Nephron progenitor cell (in vitro differentiated cells): ENCODE measurements around the gene MED12L.
"Not testable (repeated sequence)": the region's sequence is repeated elsewhere in the genome, so short reads cannot be mapped to it uniquely, and the experiment has no call there.

ENCODE experiments used
- DNase-seq: peaks from one replicate; pipeline ENCODE4 v3.0.0; 2021
- H3K27ac Mint-ChIP-seq: 2 replicates; pipeline ENCODE4 v1.8.0; 2021; ENCODE audit warnings: mild to moderate bottlenecking, moderate library complexity, mixed read lengths
- H3K27me3 Mint-ChIP-seq: 2 replicates; pipeline ENCODE4 v1.8.0; 2021; ENCODE audit warnings: mild to moderate bottlenecking, low read depth, mixed read lengths; ENCODE audit not compliant: poor library complexity
- H3K36me3 Mint-ChIP-seq: 2 replicates; pipeline ENCODE4 v1.8.0; 2021; ENCODE audit warnings: low read depth, mixed read lengths
- H3K4me1 Mint-ChIP-seq: 2 replicates; pipeline ENCODE4 v1.8.0; 2021; ENCODE audit warnings: mixed read lengths
- H3K4me3 Mint-ChIP-seq: 2 replicates; pipeline ENCODE4 v1.8.0; 2021; ENCODE audit warnings: mild to moderate bottlenecking, moderate library complexity, mixed read lengths
- H3K9me3 Mint-ChIP-seq: 2 replicates; pipeline ENCODE4 v1.8.0; 2021; ENCODE audit warnings: mild to moderate bottlenecking, moderate library complexity, mixed read lengths
- CTCF ChIP-seq: fragments of 200-600 bp; sonication (generic); IDR thresholded peaks from 2 replicates; pipeline ENCODE4 v1.5.0; 2021; ENCODE audit warnings: antibody characterized with exemption

MED12L gene

GRCh38 chr3:151228666-151229040, 143.2 kb downstream of the MED12L start:
- no peak for DNase-seq
- peaks cover 49% of the 10 kb centered on the region for H3K4me1 Mint-ChIP-seq
- TF ChIP-seq CTCF, result no peak
- no peaks in the 10 kb centered on the region for H3K9me3 Mint-ChIP-seq
- no peak overlapping the region for H3K4me3 Mint-ChIP-seq
- H3K36me3 Mint-ChIP-seq, result peaks cover 31% of the 10 kb centered on the region
- no peaks in the 10 kb centered on the region for H3K27me3 Mint-ChIP-seq
- no peak overlapping the region for H3K27ac Mint-ChIP-seq

- no peak overlapping the region for H3K4me3 Mint-ChIP-seq
- H3K4me1 Mint-ChIP-seq, result peaks cover 35% of the 10 kb centered on the region
- H3K9me3 Mint-ChIP-seq, result no peaks in the 10 kb centered on the region
- H3K36me3 Mint-ChIP-seq, result peaks cover 33% of the 10 kb centered on the region
- H3K27me3 Mint-ChIP-seq, result no peaks in the 10 kb centered on the region
- H3K27ac Mint-ChIP-seq, result no peak overlapping the region
- no peak for DNase-seq
- TF ChIP-seq CTCF, result no peak
Observed at GRCh38 chr3:151230646-151231045, 145.2 kb downstream of the MED12L start.

DNA sequence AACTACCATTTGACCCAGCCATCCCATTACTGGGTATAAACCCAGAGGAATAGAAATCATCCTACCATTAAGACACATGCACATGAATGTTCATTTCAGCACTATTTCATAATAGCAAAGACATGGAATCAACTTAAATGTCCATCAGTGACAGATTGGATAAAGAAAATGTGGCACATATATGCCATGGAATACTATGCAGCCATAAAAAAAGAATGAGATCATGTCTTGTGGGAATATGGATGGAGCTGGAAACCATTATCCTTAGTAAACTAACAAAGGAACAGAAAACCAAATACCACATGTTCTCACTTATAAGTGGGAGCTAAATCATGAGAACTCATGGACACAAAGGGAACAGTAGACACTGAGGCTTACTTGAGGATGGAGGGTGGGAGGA, 146.9 kb downstream of the MED12L start:
- H3K9me3 Mint-ChIP-seq, DNase-seq, H3K27me3 Mint-ChIP-seq, H3K4me3 Mint-ChIP-seq, H3K27ac Mint-ChIP-seq: not testable (repeated sequence)
- peaks cover 19% of the 10 kb centered on the region for H3K4me1 Mint-ChIP-seq
- peaks cover 38% of the 10 kb centered on the region for H3K36me3 Mint-ChIP-seq

DNA sequence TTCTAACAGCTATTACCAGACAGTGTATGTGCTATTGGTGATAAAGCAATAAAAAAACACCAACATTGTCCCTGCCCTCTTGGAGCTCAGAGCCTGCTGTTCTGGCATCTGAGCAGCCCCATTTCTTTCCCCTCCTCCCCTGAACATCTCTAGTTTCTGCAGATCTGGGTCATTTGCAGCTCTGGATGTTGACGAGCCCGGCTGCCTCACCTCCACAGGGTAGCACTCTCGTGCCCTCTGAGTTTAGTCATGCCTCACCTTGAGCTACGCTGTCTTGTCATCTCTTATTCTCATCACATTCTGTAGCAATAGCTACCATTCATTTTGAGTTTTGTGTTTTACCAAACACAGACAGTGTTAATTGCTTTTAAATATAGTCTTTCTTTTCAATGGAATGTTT, 147.5 kb downstream of the MED12L start:
- Mint-ChIP-seq H3K4me3 (no peak overlapping the region), H3K9me3 (no peaks in the 10 kb centered on the region), H3K27me3 (no peaks in the 10 kb centered on the region), H3K4me1 (peaks cover 14% of the 10 kb centered on the region), H3K27ac (no peak overlapping the region), H3K36me3 (peaks cover 38% of the 10 kb centered on the region)
- no peak for TF ChIP-seq CTCF
- DNase-seq, result no peak

- Mint-ChIP-seq H3K27me3 (no peaks in the 10 kb centered on the region), H3K9me3 (no peaks in the 10 kb centered on the region), H3K27ac (no peak overlapping the region), H3K4me3 (no peak overlapping the region), H3K36me3 (peaks cover 43% of the 10 kb centered on the region), H3K4me1 (peaks cover 5% of the 10 kb centered on the region)
- DNase-seq, result no peak
- TF ChIP-seq CTCF, result no peak
Observed at GRCh38 chr3:151234825-151235224, 149.4 kb downstream of the MED12L start.

DNA sequence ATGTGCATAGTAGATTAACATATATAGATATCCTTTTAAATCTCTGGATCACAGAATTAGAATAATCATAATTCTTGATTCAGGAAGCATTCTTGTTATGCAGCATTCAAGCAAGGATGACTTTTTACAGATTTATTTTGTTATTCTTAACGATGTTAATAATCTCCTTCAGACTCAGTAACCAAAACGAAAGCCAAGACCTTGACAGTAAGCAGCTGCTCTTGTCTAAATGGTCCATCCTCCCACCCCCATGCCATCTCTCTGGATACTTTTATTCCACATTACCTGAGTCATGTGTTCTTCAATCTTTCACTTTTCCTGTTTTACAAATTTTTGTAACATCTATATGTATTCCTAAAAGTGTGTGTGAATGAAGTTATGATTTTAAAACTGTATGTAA, 150.9 kb downstream of the MED12L start:
- H3K27me3 Mint-ChIP-seq, result no peaks in the 10 kb centered on the region
- H3K36me3 Mint-ChIP-seq, result peaks cover 45% of the 10 kb centered on the region
- H3K4me3 Mint-ChIP-seq, result no peak overlapping the region
- H3K9me3 Mint-ChIP-seq, result peaks cover 3% of the 10 kb centered on the region
- no peak overlapping the region for H3K27ac Mint-ChIP-seq
- no peak for DNase-seq
- TF ChIP-seq CTCF, result no peak
- H3K4me1 Mint-ChIP-seq, result no peaks in the 10 kb centered on the region
